HepG2 (cell line): Measurements from ENCODE around the gene GLOD4. TPM values are rescaled to one million over a fixed set of nuclear protein-coding genes. Genes with fewer than 3 reads are reported as not detected.

Experiments used
- ARNTL ChIP-seq: sonication (generic); formaldehyde crosslinking; IDR thresholded peaks from 2 replicates; pipeline ENCODE4 v1.4.0; 2020; ENCODE audit warnings: mild to moderate bottlenecking, missing genetic modification reagents
- ATRX ChIP-seq: sonication (generic); formaldehyde crosslinking; IDR thresholded peaks from 2 replicates; pipeline ENCODE4 v1.4.0; 2020; ENCODE audit warnings: missing genetic modification reagents, borderline replicate concordance
- CERS6 ChIP-seq: sonication (generic); formaldehyde crosslinking; IDR thresholded peaks from 2 replicates; pipeline ENCODE4 v1.5.0; 2020; ENCODE audit warnings: missing genetic modification reagents
- CHD2 ChIP-seq: IDR thresholded peaks from 2 replicates; pipeline ENCODE4 v1.6.1; 2011; ENCODE audit warnings: low read depth, low read length, improper control_type of control experiment
- GPN1 ChIP-seq: sonication (generic); formaldehyde crosslinking; IDR thresholded peaks from 2 replicates; pipeline ENCODE4 v1.5.1; 2020; ENCODE audit warnings: missing genetic modification reagents, borderline replicate concordance
- HMGXB4 ChIP-seq, 2 experiments: sonication (generic) in 1 of 2; formaldehyde crosslinking in 1 of 2; IDR thresholded peaks; 2 replicates each; pipeline versions ENCODE4 v1.4.0 to v1.6.1; 2018 to 2020; ENCODE audit warnings: missing genetic modification reagents in 2 of 2, borderline replicate concordance in 1 of 2, low read depth in 1 of 2, mild to moderate bottlenecking in 1 of 2, missing biosample characterization in 1 of 2
- IKZF5 ChIP-seq: IDR thresholded peaks from 2 replicates; pipeline ENCODE4 v1.6.1; 2018; ENCODE audit warnings: missing genetic modification reagents, mild to moderate bottlenecking, missing compliant biosample characterization
- KDM6A ChIP-seq: IDR thresholded peaks from 2 replicates; pipeline ENCODE4 v1.6.1; 2016; ENCODE audit warnings: low read depth
- PITX1 ChIP-seq: sonication (generic); formaldehyde crosslinking; IDR thresholded peaks from 2 replicates; pipeline ENCODE4 v1.5.1; 2020; ENCODE audit warnings: mild to moderate bottlenecking, missing genetic modification reagents
- PTBP1 ChIP-seq: fragments of 200-400 bp; formaldehyde crosslinking; IDR thresholded peaks from 2 replicates; pipeline ENCODE4 v1.6.1; 2018; ENCODE audit warnings: low read length, low read depth; ENCODE audit not compliant: poor library complexity, severe bottlenecking
- RBM39 ChIP-seq: fragments of 200-400 bp; formaldehyde crosslinking; IDR thresholded peaks from one replicate; pipeline ENCODE4 v1.6.1; 2018; ENCODE audit warnings: antibody characterized with exemption, mild to moderate bottlenecking, low read depth, low read length; ENCODE audit not compliant: poor library complexity, severe bottlenecking
- RXRB ChIP-seq: IDR thresholded peaks from 2 replicates; pipeline ENCODE4 v1.6.1; 2016; ENCODE audit warnings: borderline replicate concordance, missing genetic modification reagents, missing compliant biosample characterization
- SNAPC2 ChIP-seq: sonication (generic); formaldehyde crosslinking; IDR thresholded peaks from 2 replicates; pipeline ENCODE4 v1.8.1; 2022; ENCODE audit warnings: mild to moderate bottlenecking, missing genetic modification reagents
- SNRNP70 ChIP-seq: fragments of 200-400 bp; formaldehyde crosslinking; IDR thresholded peaks from 2 replicates; pipeline ENCODE4 v1.6.1; 2017; ENCODE audit warnings: mild to moderate bottlenecking, low read depth, low read length, moderate library complexity
- UBTF ChIP-seq: sonication (generic); formaldehyde crosslinking; IDR thresholded peaks from 2 replicates; pipeline ENCODE4 v1.4.0; 2020; ENCODE audit warnings: mild to moderate bottlenecking, missing genetic modification reagents
- ZNF143 ChIP-seq: sonication (generic); formaldehyde crosslinking; IDR thresholded peaks from 2 replicates; pipeline ENCODE4 v1.4.0; 2020; ENCODE audit warnings: missing genetic modification reagents
- ZNF232 ChIP-seq: sonication (generic); formaldehyde crosslinking; IDR thresholded peaks from 2 replicates; pipeline ENCODE4 v1.4.0; 2020; ENCODE audit warnings: missing genetic modification reagents, borderline replicate concordance
- ZNF441 ChIP-seq: sonication (generic); formaldehyde crosslinking; IDR thresholded peaks from 2 replicates; pipeline ENCODE4 v1.7.0; 2021; ENCODE audit warnings: missing genetic modification reagents, borderline replicate concordance
- ZNF496 ChIP-seq: sonication (generic); formaldehyde crosslinking; IDR thresholded peaks from 2 replicates; pipeline ENCODE4 v1.8.1; 2023; ENCODE audit warnings: mild to moderate bottlenecking, moderate library complexity, missing genetic modification reagents; ENCODE audit not compliant: insufficient replicate concordance
- ZNF761 ChIP-seq: sonication (generic); formaldehyde crosslinking; conservative IDR thresholded peaks from 2 replicates; pipeline ENCODE4 v1.4.0; 2020; ENCODE audit warnings: mild to moderate bottlenecking, missing genetic modification reagents
- ZNF773 ChIP-seq: sonication (generic); formaldehyde crosslinking; IDR thresholded peaks from 2 replicates; pipeline ENCODE4 v1.4.0; 2020; ENCODE audit warnings: missing genetic modification reagents, borderline replicate concordance
- ZSCAN22 ChIP-seq: sonication (generic); formaldehyde crosslinking; IDR thresholded peaks from 2 replicates; pipeline ENCODE4 v1.4.0; 2020; ENCODE audit warnings: mild to moderate bottlenecking, missing genetic modification reagents
- ZSCAN25 ChIP-seq: sonication (generic); formaldehyde crosslinking; IDR thresholded peaks from 2 replicates; pipeline ENCODE4 v1.8.0; 2022; ENCODE audit warnings: mild to moderate bottlenecking, missing genetic modification reagents
- polyA plus RNA-seq, 8 experiments: library from polyadenylated mRNA; depleted of rRNA in 3 of 8; stranded (reverse) in 7 of 8; unstranded in 1 of 8; fragments of >200 nt; fragmentation: Illumina TruSeq in 4 of 8; extraction: Trizol in 4 of 8; gene quantifications; 2 replicates each; pipeline versions ENCODE4 v1.2.1 to v1.2.3, GENCODE V29; 2011 to 2016; ENCODE audit warnings: low read depth in 4 of 8, missing spikeins in 1 of 8, mixed read lengths in 1 of 8; ENCODE audit not compliant: insufficient read depth in 1 of 8
- total RNA-seq, 5 experiments: library from RNA; depleted of rRNA; stranded (reverse); fragments of >200 nt; fragmentation: Illumina TruSeq; extraction: Trizol; gene quantifications; 2 replicates each; pipeline ENCODE4 v1.2.3, GENCODE V29; 2016; ENCODE audit warnings: low read depth in 1 of 5

Gene GLOD4
- total and polyA plus RNA-seq, 2 of the 13 experiments (the other 11 are each of a cell fraction or from before 2014, with no cell fraction given), result 53.7 to 87.8 TPM

- TF ChIP-seq IKZF5 (CRISPR knock-in tag), result peak; percentile 88
- peak; percentile 83 for TF ChIP-seq ZNF143 (CRISPR knock-in tag)
- no peak for TF ChIP-seq SNAPC2 (CRISPR knock-in tag)
- TF ChIP-seq ZNF773 (CRISPR knock-in tag), result no peak
- peak; percentile 51 for TF ChIP-seq PTBP1
- no peak for TF ChIP-seq SNRNP70
- peak; percentile 86 for TF ChIP-seq PITX1 (CRISPR knock-in tag)
- peak; percentile 79 for TF ChIP-seq RBM39
- peak; percentile 8; the same call in 1 of the 2 replicates for TF ChIP-seq KDM6A (CRISPR knock-in tag)
- TF ChIP-seq RXRB (CRISPR knock-in tag), result no peak; the same call in none of the 2 replicates
- peak; percentile 53; the same call in 1 of the 2 replicates for TF ChIP-seq ZNF441
- TF ChIP-seq ATRX, result no peak
- TF ChIP-seq CHD2, result peak; percentile 83
- no peak for TF ChIP-seq GPN1 (CRISPR knock-in tag)
- TF ChIP-seq HMGXB4 (CRISPR knock-in tag; IDR thresholded peaks at IDR 0.05; ENCODE audit: borderline replicate concordance in 1 of 2, low read depth in 1 of 2), result peak; percentile 92 to 93; a peak in 3 of 4 replicates
- peak; percentile 7; the same call in 1 of the 2 replicates for TF ChIP-seq ZNF232 (CRISPR knock-in tag)
- peak; percentile 76 for TF ChIP-seq UBTF
- TF ChIP-seq ZNF496 (CRISPR knock-in tag), result no peak
- TF ChIP-seq ARNTL (CRISPR knock-in tag), result peak; percentile 95
- no peak for TF ChIP-seq CERS6
- TF ChIP-seq ZNF761, result 0 out of 2 replicates have a peak, but pooled peaks have one; percentile 49
- no peak for TF ChIP-seq ZSCAN22 (CRISPR knock-in tag)
- TF ChIP-seq ZSCAN25, result peak; percentile 53; the same call in 1 of the 2 replicates
Observed at GRCh38 chr17:781805-782731, at the start of gene GLOD4, which contains the start of gene MRM3 (continued).
